HFFc6 (cell line): Measurements from ENCODE around the gene STXBP2. TPM values are rescaled to one million over a fixed set of nuclear protein-coding genes. Genes with fewer than 3 reads are reported as not detected.

ENCODE experiments used
- DNase-seq: peaks from one replicate; pipeline ENCODE4 v3.0.0-alpha.2; 2018
- H3K27ac Mint-ChIP-seq: 2 replicates; pipeline ENCODE4 v1.8.0; 2020; ENCODE audit warnings: mild to moderate bottlenecking, mixed read lengths
- H3K27me3 Mint-ChIP-seq: 2 replicates; pipeline ENCODE4 v1.8.0; 2021; ENCODE audit warnings: mild to moderate bottlenecking, moderate library complexity, mixed read lengths; ENCODE audit not compliant: insufficient read depth
- H3K36me3 Mint-ChIP-seq: 2 replicates; pipeline ENCODE4 v1.8.0; 2021; ENCODE audit warnings: low read depth, mixed read lengths
- H3K4me1 Mint-ChIP-seq: 2 replicates; pipeline ENCODE4 v1.8.0; 2020; ENCODE audit warnings: low read depth, mixed read lengths
- H3K4me3 Mint-ChIP-seq: 2 replicates; pipeline ENCODE4 v1.8.0; 2020; ENCODE audit warnings: mild to moderate bottlenecking, moderate library complexity, mixed read lengths
- H3K9me3 Mint-ChIP-seq: 2 replicates; pipeline ENCODE4 v1.8.0; 2020; ENCODE audit warnings: mild to moderate bottlenecking, mixed read lengths
- total RNA-seq, 6 experiments: library from RNA; stranded (reverse); fragmentation: NEBNext Ultra II Directional; extraction: Animal tissue kit (Norgen Biotek cat#: 25700); gene quantifications; 2 replicates in 1 of 6; 3 replicates in 5 of 6; pipeline ENCODE4 v1.2.3, GENCODE V29; 2021
- TF ChIP-seq, protein P1 (sequence below): fragments of 200-600 bp; sonication (generic); IDR thresholded peaks from 2 replicates; pipeline ENCODE4 v1.5.0; 2021; ENCODE audit warnings: antibody characterized with exemption, mild to moderate bottlenecking

The STXBP2 gene
- total RNA-seq, 6 experiments from 2014 or later, result 1.8 to 6.7 (median 4.4) TPM

DNA sequence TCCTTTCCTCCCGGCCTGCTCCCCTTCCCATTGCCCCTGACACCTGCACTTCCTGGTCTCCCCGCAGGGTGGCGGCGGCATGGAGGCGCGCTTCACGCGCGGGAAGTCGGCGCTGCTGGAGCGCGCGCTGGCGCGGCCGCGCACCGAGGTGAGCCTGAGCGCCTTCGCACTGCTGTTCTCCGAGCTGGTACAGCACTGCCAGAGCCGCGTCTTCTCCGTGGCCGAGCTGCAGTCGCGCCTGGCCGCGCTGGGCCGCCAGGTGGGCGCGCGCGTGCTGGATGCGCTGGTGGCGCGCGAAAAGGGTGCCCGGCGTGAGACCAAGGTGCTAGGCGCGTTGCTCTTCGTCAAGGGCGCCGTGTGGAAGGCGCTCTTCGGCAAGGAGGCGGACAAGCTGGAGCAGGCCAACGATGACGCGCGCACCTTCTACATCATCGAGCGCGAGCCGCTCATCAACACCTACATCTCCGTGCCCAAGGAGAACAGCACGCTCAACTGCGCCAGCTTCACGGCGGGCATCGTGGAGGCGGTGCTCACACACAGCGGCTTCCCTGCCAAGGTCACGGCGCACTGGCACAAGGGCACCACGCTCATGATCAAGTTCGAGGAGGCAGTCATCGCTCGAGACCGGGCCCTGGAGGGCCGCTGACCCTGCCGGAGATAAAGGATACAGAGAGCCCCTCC lies 45.4 kb downstream of the STXBP2 start:
- Mint-ChIP-seq H3K36me3 (peaks cover 5% of the 10 kb centered on the region; the same call in 1 of the 2 replicates), H3K9me3 (no peaks in the 10 kb centered on the region), H3K27ac (peak overlapping the region; percentile 80; the same call in 1 of the 2 replicates), H3K4me3 (peak overlapping the region; percentile 89), H3K4me1 (peaks cover 14% of the 10 kb centered on the region), H3K27me3 (peaks cover 6% of the 10 kb centered on the region)
- DNase-seq, result no peak
- TF ChIP-seq, protein P1, sequence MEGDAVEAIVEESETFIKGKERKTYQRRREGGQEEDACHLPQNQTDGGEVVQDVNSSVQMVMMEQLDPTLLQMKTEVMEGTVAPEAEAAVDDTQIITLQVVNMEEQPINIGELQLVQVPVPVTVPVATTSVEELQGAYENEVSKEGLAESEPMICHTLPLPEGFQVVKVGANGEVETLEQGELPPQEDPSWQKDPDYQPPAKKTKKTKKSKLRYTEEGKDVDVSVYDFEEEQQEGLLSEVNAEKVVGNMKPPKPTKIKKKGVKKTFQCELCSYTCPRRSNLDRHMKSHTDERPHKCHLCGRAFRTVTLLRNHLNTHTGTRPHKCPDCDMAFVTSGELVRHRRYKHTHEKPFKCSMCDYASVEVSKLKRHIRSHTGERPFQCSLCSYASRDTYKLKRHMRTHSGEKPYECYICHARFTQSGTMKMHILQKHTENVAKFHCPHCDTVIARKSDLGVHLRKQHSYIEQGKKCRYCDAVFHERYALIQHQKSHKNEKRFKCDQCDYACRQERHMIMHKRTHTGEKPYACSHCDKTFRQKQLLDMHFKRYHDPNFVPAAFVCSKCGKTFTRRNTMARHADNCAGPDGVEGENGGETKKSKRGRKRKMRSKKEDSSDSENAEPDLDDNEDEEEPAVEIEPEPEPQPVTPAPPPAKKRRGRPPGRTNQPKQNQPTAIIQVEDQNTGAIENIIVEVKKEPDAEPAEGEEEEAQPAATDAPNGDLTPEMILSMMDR, result peak; percentile 38; the same call in 1 of the 2 replicates

DNA sequence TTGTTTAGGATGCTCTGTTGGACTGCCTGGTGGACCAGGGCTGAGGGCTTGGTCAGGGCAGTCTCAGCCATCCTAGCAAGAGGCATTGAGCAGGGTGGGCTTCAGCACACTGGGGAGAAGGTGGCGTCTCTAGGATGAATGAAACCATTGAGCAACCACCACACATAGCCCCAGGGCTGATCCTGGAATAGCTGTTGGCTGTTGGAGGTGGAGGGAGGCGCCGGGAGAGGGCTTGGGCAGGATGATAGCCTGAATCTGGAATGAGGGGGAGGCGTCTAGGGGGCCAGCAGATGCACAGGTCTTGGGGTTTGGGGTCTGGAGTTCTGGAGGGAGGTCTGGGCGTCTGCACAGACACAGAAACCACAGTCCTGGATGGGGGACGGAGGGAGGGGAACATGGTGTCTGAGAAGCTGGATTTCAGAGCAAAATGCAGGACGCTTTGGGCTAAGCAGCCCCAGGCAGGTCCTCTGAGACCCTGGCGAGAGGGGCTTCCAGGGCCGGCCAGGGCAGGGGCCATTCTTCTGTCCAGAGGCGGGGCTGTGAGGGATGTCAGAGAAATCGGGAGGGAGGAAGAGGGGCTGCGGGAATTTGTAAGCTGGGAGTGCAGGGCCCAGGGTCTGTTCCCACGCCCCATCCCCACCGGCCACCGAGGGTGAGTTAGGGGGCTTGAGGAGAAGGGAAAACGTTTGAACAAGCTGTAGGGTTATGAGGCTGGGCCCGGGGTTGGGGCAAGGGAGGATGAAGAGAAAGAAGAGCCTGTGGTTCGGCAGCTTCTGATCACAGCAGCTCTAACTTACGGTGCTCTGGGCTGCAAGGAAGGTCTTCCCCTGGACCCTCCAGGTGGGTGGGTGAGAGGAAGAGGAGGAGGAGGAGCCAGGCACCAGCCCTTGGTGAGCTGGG lies 48.9 kb downstream of the STXBP2 start:
- H3K36me3 Mint-ChIP-seq, result peaks cover 5% of the 10 kb centered on the region; the same call in 1 of the 2 replicates
- no peak overlapping the region for H3K27ac Mint-ChIP-seq
- no peak for DNase-seq
- no peak overlapping the region for H3K4me3 Mint-ChIP-seq
- TF ChIP-seq, protein P1, result no peak
- peaks cover 2% of the 10 kb centered on the region for H3K27me3 Mint-ChIP-seq
- H3K4me1 Mint-ChIP-seq, result peaks cover 8% of the 10 kb centered on the region
- H3K9me3 Mint-ChIP-seq, result no peaks in the 10 kb centered on the region

DNA sequence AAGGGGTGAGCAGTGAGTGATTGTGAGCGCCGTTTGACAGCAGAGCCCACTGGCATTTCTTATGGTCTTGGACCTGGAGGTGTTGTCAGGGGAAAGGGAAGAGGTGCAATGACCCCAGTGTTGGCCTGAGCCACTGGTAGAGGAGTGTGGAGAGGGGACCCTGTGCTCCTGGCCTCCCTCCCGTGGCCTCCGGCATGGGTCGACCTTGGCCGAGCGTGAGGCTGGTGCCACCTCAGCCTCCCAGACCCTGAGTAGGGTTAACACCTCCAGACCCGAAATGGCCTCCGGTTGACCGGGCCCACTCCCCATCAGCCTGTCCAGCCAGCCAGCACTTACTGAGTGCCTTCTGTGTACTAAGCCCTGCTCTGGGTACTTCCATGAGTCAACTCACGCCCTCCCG lies 50.3 kb downstream of the STXBP2 start:
- no peak for DNase-seq
- TF ChIP-seq, protein P1, result no peak

DNA sequence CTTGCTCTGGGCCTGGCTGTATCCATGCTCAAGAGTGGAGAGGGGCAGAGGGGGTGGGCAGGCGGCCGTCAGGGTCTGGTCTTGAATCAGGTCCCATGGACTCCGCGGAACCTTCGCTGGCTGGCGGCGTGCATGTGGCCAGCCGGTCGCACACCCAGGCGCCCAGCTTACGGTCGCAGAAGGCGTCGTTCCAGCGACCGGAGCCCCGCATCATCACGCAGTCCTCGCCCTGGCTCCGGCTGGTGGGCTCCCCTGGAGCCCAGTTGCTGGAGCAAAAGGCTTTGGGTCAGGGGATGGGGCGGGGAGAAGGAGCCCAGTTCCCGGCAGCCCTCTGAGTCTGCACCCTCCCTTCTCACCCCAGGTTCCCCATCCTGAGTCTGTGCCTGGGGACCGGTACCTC lies 52.3 kb downstream of the STXBP2 start:
- Mint-ChIP-seq H3K27me3 (no peaks in the 10 kb centered on the region; the same call in 1 of the 2 replicates), H3K4me3 (no peak overlapping the region), H3K36me3 (no peaks in the 10 kb centered on the region), H3K4me1 (peaks cover 8% of the 10 kb centered on the region), H3K27ac (no peak overlapping the region), H3K9me3 (no peaks in the 10 kb centered on the region)
- TF ChIP-seq, protein P1, result no peak
- no peak for DNase-seq

More for the DNA sequence above, 50.3 kb downstream of the STXBP2 start:
- H3K36me3 Mint-ChIP-seq, result peaks cover 5% of the 10 kb centered on the region; the same call in 1 of the 2 replicates
- no peak overlapping the region for H3K4me3 Mint-ChIP-seq
- peaks cover 2% of the 10 kb centered on the region for H3K27me3 Mint-ChIP-seq
- H3K9me3 Mint-ChIP-seq, result no peaks in the 10 kb centered on the region
- H3K4me1 Mint-ChIP-seq, result peaks cover 8% of the 10 kb centered on the region
- H3K27ac Mint-ChIP-seq, result no peak overlapping the region

DNA sequence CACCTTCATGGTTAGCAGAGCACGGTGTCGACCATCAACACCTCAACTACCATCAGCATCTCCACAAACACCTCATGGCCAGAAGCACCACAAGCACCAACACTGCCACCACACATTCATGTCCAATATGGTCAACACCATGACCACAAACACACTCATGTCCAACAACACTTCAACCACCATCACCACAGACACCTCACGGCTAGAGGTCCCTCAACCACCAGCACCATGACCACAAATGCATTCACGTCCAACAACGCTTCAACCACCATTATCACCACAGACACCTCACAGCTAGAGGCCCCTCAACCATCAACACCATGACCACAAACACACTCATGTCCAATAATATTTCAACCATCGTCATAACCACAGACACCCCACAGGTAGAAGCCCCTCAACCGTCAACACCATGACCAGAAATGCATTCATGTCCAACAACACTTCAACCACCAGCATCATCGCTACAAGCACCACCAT lies 53.9 kb downstream of the STXBP2 start:
- Mint-ChIP-seq H3K9me3 (no peaks in the 10 kb centered on the region), H3K27me3 (peaks cover 3% of the 10 kb centered on the region), H3K36me3 (no peaks in the 10 kb centered on the region), H3K4me1 (peaks cover under 1% of the 10 kb centered on the region; the same call in 1 of the 2 replicates), H3K27ac (no peak overlapping the region), H3K4me3 (no peak overlapping the region)
- DNase-seq, result no peak
- TF ChIP-seq, protein P1, result no peak
